ENCODE measurements around the gene PPP1R7.

Gene PPP1R7

DNA sequence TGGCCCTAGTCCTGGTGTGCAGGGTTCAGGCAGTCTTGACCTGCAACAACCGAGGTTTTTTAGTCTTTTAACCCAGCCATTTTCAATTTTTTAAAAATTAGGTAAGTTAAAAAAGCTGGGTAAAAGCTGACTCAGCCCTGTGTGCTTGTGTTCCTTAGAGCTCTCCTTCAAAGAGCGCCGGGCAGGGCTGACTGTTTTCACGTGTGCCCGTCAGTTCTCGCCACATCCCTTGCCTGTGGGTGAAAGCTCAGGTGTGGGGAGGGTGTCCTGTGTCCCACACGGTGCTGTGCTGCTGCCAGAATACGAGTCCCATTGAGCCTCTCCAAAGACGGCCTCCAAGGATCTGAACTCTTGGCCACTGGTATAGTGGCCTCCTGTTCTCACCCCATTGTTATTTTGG, 33.0 kb downstream of the PPP1R7 start:
- TF ChIP-seq, protein P1, sequence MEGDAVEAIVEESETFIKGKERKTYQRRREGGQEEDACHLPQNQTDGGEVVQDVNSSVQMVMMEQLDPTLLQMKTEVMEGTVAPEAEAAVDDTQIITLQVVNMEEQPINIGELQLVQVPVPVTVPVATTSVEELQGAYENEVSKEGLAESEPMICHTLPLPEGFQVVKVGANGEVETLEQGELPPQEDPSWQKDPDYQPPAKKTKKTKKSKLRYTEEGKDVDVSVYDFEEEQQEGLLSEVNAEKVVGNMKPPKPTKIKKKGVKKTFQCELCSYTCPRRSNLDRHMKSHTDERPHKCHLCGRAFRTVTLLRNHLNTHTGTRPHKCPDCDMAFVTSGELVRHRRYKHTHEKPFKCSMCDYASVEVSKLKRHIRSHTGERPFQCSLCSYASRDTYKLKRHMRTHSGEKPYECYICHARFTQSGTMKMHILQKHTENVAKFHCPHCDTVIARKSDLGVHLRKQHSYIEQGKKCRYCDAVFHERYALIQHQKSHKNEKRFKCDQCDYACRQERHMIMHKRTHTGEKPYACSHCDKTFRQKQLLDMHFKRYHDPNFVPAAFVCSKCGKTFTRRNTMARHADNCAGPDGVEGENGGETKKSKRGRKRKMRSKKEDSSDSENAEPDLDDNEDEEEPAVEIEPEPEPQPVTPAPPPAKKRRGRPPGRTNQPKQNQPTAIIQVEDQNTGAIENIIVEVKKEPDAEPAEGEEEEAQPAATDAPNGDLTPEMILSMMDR (IDR thresholded peaks at IDR 0.05; ENCODE audit: extremely low read depth, insufficient read depth, missing control alignments): no peak
- in situ Hi-C loops (cut with MboI; ENCODE audit: low pct_unique_long_range_greater_than_20kb, low sequenced_read_pairs, unreplicated experiment): no loop called here
- DNase-seq (ENCODE audit: low spot score): no peak

GRCh38 chr2:241184901-241185300, 34.6 kb downstream of the PPP1R7 start:
- TF ChIP-seq, protein P1 (IDR thresholded peaks at IDR 0.05; ENCODE audit: extremely low read depth, insufficient read depth, missing control alignments): no peak
- in situ Hi-C loops (cut with MboI; ENCODE audit: low pct_unique_long_range_greater_than_20kb, low sequenced_read_pairs, unreplicated experiment): no loop called here
- no peak for DNase-seq (ENCODE audit: low spot score)

- TF ChIP-seq, protein P1 (IDR thresholded peaks at IDR 0.05; ENCODE audit: extremely low read depth, insufficient read depth, missing control alignments): no peak
- DNase-seq (ENCODE audit: low spot score): no peak
- in situ Hi-C loops (cut with MboI; ENCODE audit: low pct_unique_long_range_greater_than_20kb, low sequenced_read_pairs, unreplicated experiment): no loop called here
Measured at GRCh38 chr2:241185961-241186360, 35.7 kb downstream of the PPP1R7 start.

GRCh38 chr2:241187101-241187917, 37.0 kb downstream of the PPP1R7 start:
- TF ChIP-seq, protein P1 (IDR thresholded peaks at IDR 0.05; ENCODE audit: extremely low read depth, insufficient read depth, missing control alignments): no peak
- in situ Hi-C loops (cut with MboI; ENCODE audit: low pct_unique_long_range_greater_than_20kb, low sequenced_read_pairs, unreplicated experiment): no loop called here
- no peak for DNase-seq (ENCODE audit: low spot score)

- no peak for DNase-seq (ENCODE audit: low spot score)
- in situ Hi-C loops (cut with MboI; ENCODE audit: low pct_unique_long_range_greater_than_20kb, low sequenced_read_pairs, unreplicated experiment): no loop called here
- TF ChIP-seq, protein P1 (IDR thresholded peaks at IDR 0.05; ENCODE audit: extremely low read depth, insufficient read depth, missing control alignments): no peak
Measured at GRCh38 chr2:241187918-241188234, 37.6 kb downstream of the PPP1R7 start.

GRCh38 chr2:241188361-241189092, 38.3 kb downstream of the PPP1R7 start, which contains the start of gene ANO7:
Gene ANO7 (plus strand): TSS chr2:241188677. CDS start chr2:241190064, 1,387 bp downstream.
- no peak for DNase-seq (ENCODE audit: low spot score)
- TF ChIP-seq, protein P1 (IDR thresholded peaks at IDR 0.05; ENCODE audit: extremely low read depth, insufficient read depth, missing control alignments): no peak
- in situ Hi-C loops (cut with MboI; ENCODE audit: low pct_unique_long_range_greater_than_20kb, low sequenced_read_pairs, unreplicated experiment): no loop called here

Data from GM13977 (cell line).